Activated CD8-positive, alpha-beta T cell treated with anti-CD3 and anti-CD28 coated beads for 36 hours (primary cell): ENCODE data around the gene THOC6. TPM values are rescaled to one million over a fixed set of nuclear protein-coding genes. Genes with fewer than 3 reads are reported as not detected.

ENCODE experiments used
- ATAC-seq: fragments of 200-7000 bp; cut with Tn5 transposase; one replicate; pipeline ENCODE4 v1.10.0; 2021; ENCODE audit warnings: mild to moderate bottlenecking, moderate library complexity
- CTCF ChIA-PET: fragments of 350-600 bp; sonication (Branson Sonifier 250); formaldehyde crosslinking; loops from one replicate; lab custom pipeline; 2021; ENCODE audit warnings: antibody characterized with exemption; lab: Charles Lee
- POLR2A ChIA-PET: fragments of 350-600 bp; sonication (Branson Sonifier 250); formaldehyde crosslinking; loops from one replicate; lab custom pipeline; 2021; ENCODE audit warnings: antibody characterized with exemption; lab: Charles Lee
- DNase-seq: peaks from one replicate; pipeline ENCODE4 v3.0.0-alpha.2; 2020
- H3K27ac Mint-ChIP-seq: one replicate; pipeline ENCODE4 v1.8.0; 2021; ENCODE audit warnings: mild to moderate bottlenecking, mixed read lengths
- H3K27me3 Mint-ChIP-seq: one replicate; pipeline ENCODE4 v1.8.0; 2021; ENCODE audit warnings: mixed read lengths
- H3K36me3 Mint-ChIP-seq: one replicate; pipeline ENCODE4 v1.8.0; 2021; ENCODE audit warnings: low read depth, mixed read lengths
- H3K4me1 Mint-ChIP-seq: one replicate; pipeline ENCODE4 v1.8.0; 2021; ENCODE audit warnings: low read depth, mixed read lengths
- H3K4me3 Mint-ChIP-seq: one replicate; pipeline ENCODE4 v1.8.0; 2021; ENCODE audit warnings: mild to moderate bottlenecking, moderate library complexity, mixed read lengths
- H3K9me3 Mint-ChIP-seq: one replicate; pipeline ENCODE4 v1.8.0; 2021; ENCODE audit warnings: mixed read lengths
- intact Hi-C: fragments of 100-400 bp; cut with micrococcal nuclease; formaldehyde crosslinking; loops from one replicate; pipeline ENCODE4 v1.10.0; 2022
- total RNA-seq, 2 experiments: library from RNA; stranded (reverse); gene quantifications; one replicate each; pipeline ENCODE4 v1.2.3, GENCODE V29; 2021
- TF ChIP-seq, protein P1 (sequence below): fragments of 200-600 bp; IDR thresholded peaks from one replicate; pipeline ENCODE4 v1.8.0; 2022; ENCODE audit warnings: antibody characterized with exemption, mild to moderate bottlenecking

Gene THOC6
- total RNA-seq, 2 experiments from 2014 or later = 55.4 to 56.6 TPM

- peaks cover 46% of the 10 kb centered on the region for H3K4me1 Mint-ChIP-seq
- no peak overlapping the region for H3K27ac Mint-ChIP-seq
- TF ChIP-seq, protein P1, sequence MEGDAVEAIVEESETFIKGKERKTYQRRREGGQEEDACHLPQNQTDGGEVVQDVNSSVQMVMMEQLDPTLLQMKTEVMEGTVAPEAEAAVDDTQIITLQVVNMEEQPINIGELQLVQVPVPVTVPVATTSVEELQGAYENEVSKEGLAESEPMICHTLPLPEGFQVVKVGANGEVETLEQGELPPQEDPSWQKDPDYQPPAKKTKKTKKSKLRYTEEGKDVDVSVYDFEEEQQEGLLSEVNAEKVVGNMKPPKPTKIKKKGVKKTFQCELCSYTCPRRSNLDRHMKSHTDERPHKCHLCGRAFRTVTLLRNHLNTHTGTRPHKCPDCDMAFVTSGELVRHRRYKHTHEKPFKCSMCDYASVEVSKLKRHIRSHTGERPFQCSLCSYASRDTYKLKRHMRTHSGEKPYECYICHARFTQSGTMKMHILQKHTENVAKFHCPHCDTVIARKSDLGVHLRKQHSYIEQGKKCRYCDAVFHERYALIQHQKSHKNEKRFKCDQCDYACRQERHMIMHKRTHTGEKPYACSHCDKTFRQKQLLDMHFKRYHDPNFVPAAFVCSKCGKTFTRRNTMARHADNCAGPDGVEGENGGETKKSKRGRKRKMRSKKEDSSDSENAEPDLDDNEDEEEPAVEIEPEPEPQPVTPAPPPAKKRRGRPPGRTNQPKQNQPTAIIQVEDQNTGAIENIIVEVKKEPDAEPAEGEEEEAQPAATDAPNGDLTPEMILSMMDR = no peak
- H3K27me3 Mint-ChIP-seq = no peaks in the 10 kb centered on the region
- POLR2A ChIA-PET = interaction anchor here (1.8 kb wide), 1 partner anchor 15 kb away, joined by 7 read pairs; no protein-coding TSS in a partner anchor
- ATAC-seq (no peak), DNase-seq (no peak)
- H3K4me3 Mint-ChIP-seq = no peak overlapping the region
- intact Hi-C loops = no loop called here
- H3K36me3 Mint-ChIP-seq = peaks cover 23% of the 10 kb centered on the region
- CTCF ChIA-PET = interaction anchor here (1.0 to 14.0 kb wide), 6 partner anchors 12 to 66 kb away, joined by 4 to 288 read pairs (median 7); no protein-coding TSS in a partner anchor
- no peaks in the 10 kb centered on the region for H3K9me3 Mint-ChIP-seq
These were observed 38.7 kb downstream of the THOC6 start for GRCh38 chr16:3062553-3062952.

- no peaks in the 10 kb centered on the region for H3K9me3 Mint-ChIP-seq
- intact Hi-C loops = no loop called here
- ChIA-PET CTCF (interaction anchor here (1.0 to 14.0 kb wide), 10 partner anchors 11 to 102 kb away, joined by 3 to 288 read pairs (median 5); no protein-coding TSS in a partner anchor), POLR2A (interaction anchor here (0.6 to 1.8 kb wide), 7 partner anchors 16 to 65 kb away, joined by 3 to 7 read pairs (median 3); no protein-coding TSS in a partner anchor)
- H3K36me3 Mint-ChIP-seq = peaks cover 33% of the 10 kb centered on the region
- ATAC-seq (no peak), DNase-seq (no peak)
- peak overlapping the region; percentile 97 for H3K4me3 Mint-ChIP-seq
- TF ChIP-seq, protein P1 = no peak
- H3K27me3 Mint-ChIP-seq = no peaks in the 10 kb centered on the region
- H3K4me1 Mint-ChIP-seq = peaks cover 55% of the 10 kb centered on the region
- peak overlapping the region; percentile 99 for H3K27ac Mint-ChIP-seq
These were observed 40.0 kb downstream of the THOC6 start for GRCh38 chr16:3063625-3064386.

- intact Hi-C loops = no loop called here
- peak; percentile 55 for ATAC-seq
- ChIA-PET POLR2A (interaction anchor here (0.9 to 4.0 kb wide), 10 partner anchors 11 to 107 kb away, joined by 3 to 49 read pairs (median 5); partner anchors contain the start of gene ZNF213), CTCF (interaction anchor here (0.6 to 14.0 kb wide), 6 partner anchors 10 to 103 kb away, joined by 3 to 288 read pairs (median 3); no protein-coding TSS in a partner anchor)
- peaks cover 45% of the 10 kb centered on the region for H3K36me3 Mint-ChIP-seq
- H3K27me3 Mint-ChIP-seq = no peaks in the 10 kb centered on the region
- H3K4me1 Mint-ChIP-seq = peaks cover 55% of the 10 kb centered on the region
- TF ChIP-seq, protein P1 = no peak
- H3K9me3 Mint-ChIP-seq = no peaks in the 10 kb centered on the region
- peak; percentile 77 for DNase-seq
- peak within 1 kb of the TSS; percentile 97 for H3K4me3 Mint-ChIP-seq
- H3K27ac Mint-ChIP-seq = peak within 1 kb of the TSS; percentile 99
These were observed 41.4 kb downstream of the THOC6 start, which contains the start of gene IL32 for GRCh38 chr16:3065069-3065741. Gene IL32 (plus strand): TSS chr16:3065640. CDS start chr16:3065812, 172 bp downstream.

GRCh38 chr16:3065742-3066439, 42.1 kb downstream of the THOC6 start:
- CTCF ChIA-PET = interaction anchor here (0.6 to 14.0 kb wide), 8 partner anchors 9 to 102 kb away, joined by 3 to 288 read pairs (median 3); no protein-coding TSS in a partner anchor
- Mint-ChIP-seq H3K36me3 (peaks cover 48% of the 10 kb centered on the region), H3K27ac (peak overlapping the region; percentile 99), H3K4me3 (peak overlapping the region; percentile 97), H3K27me3 (no peaks in the 10 kb centered on the region), H3K9me3 (no peaks in the 10 kb centered on the region), H3K4me1 (peaks cover 57% of the 10 kb centered on the region)
- peak; percentile 13 for ATAC-seq
- TF ChIP-seq, protein P1 = no peak
- peak; percentile 45 for DNase-seq
- POLR2A ChIA-PET = interaction anchor here (0.8 to 4.0 kb wide), 7 partner anchors 10 to 106 kb away, joined by 3 to 49 read pairs (median 5); partner anchors contain the start of gene ZNF213
- intact Hi-C loops = no loop called here
